Stimulated activated CD4-positive, alpha-beta T cell treated with anti-CD3 and anti-CD28 coated beads, Interleukin-2, amount 100 ng/mL, for 48 hours (primary cell): Measurements from ENCODE around the gene SLC38A2.

Experiments
- DNase-seq, 2 donors: peaks; one replicate each; pipeline ENCODE4 v3.0.0-alpha.2; 2020

SLC38A2 gene

GRCh38 chr12:46391630-46392029 is 19.1 kb upstream of the SLC38A2 start:
- DNase-seq: no peak

- no peak for DNase-seq
Measured at GRCh38 chr12:46390881-46391280, 18.3 kb upstream of the SLC38A2 start.

- DNase-seq: no peak
Measured at GRCh38 chr12:46390304-46390703, 17.7 kb upstream of the SLC38A2 start.

- no peak for DNase-seq
Measured at GRCh38 chr12:46389031-46389616, 16.6 kb upstream of the SLC38A2 start.

GRCh38 chr12:46388427-46389021 is 16.0 kb upstream of the SLC38A2 start:
- DNase-seq: no peak

GRCh38 chr12:46387670-46388069 is 15.1 kb upstream of the SLC38A2 start:
- DNase-seq: no peak

GRCh38 chr12:46386877-46387629 is 14.5 kb upstream of the SLC38A2 start:
- no peak for DNase-seq

GRCh38 chr12:46386360-46386867 is 13.8 kb upstream of the SLC38A2 start:
- DNase-seq: no peak

- no peak for DNase-seq
Measured at GRCh38 chr12:46385438-46385837, 12.9 kb upstream of the SLC38A2 start.

- no peak for DNase-seq
Measured at GRCh38 chr12:46384451-46385309, 12.1 kb upstream of the SLC38A2 start.

- peak; percentile 52 to 61 for DNase-seq
Measured at GRCh38 chr12:46383654-46384450, 11.3 kb upstream of the SLC38A2 start.

GRCh38 chr12:46382964-46383653 is 10.5 kb upstream of the SLC38A2 start:
- peak; percentile 87 to 89 for DNase-seq

- DNase-seq: no peak
Measured at GRCh38 chr12:46382408-46382963, 9.9 kb upstream of the SLC38A2 start.

- DNase-seq: no peak
Measured at GRCh38 chr12:46380881-46381280, 8.3 kb upstream of the SLC38A2 start.

- no peak for DNase-seq
Measured at GRCh38 chr12:46380022-46380796, 7.6 kb upstream of the SLC38A2 start.

GRCh38 chr12:46379352-46379751 is 6.8 kb upstream of the SLC38A2 start:
- DNase-seq: no peak

- no peak for DNase-seq
Measured at GRCh38 chr12:46378530-46378929, 6.0 kb upstream of the SLC38A2 start.

GRCh38 chr12:46377678-46378077 is 5.1 kb upstream of the SLC38A2 start:
- no peak for DNase-seq

- no peak for DNase-seq
Measured at GRCh38 chr12:46376579-46376978, 4.0 kb upstream of the SLC38A2 start.

- no peak for DNase-seq
Measured at GRCh38 chr12:46374711-46375110, 2.1 kb upstream of the SLC38A2 start.
